Lower lobe of right lung (tissue), 2 donors: Measurements from ENCODE around the gene COPS3. TPM values are rescaled to one million over a fixed set of nuclear protein-coding genes. Genes with fewer than 3 reads are reported as not detected.
A peak's percentile ranks its signal among the peaks of the same experiment; 100 is the strongest.
"Not testable (repeated sequence)": the region's sequence is repeated elsewhere in the genome, so short reads cannot be mapped to it uniquely, and the experiment has no call there.

ENCODE experiments used
- ATAC-seq, 2 donors: fragments of 200-7000 bp; cut with Tn5 transposase; one replicate each; pipeline ENCODE4 v1.9.1; 2020 to 2022; ENCODE audit warnings: mild to moderate bottlenecking in 2 of 2, moderate library complexity in 2 of 2
- DNase-seq: peaks from one replicate; pipeline ENCODE4 v3.0.0-alpha.2; 2020
- H3K27ac ChIP-seq: fragments of 200-600 bp; one replicate; pipeline ENCODE4 v1.8.0; 2022
- H3K27me3 ChIP-seq: fragments of 200-600 bp; one replicate; pipeline ENCODE4 v1.8.0; 2022; ENCODE audit warnings: low read depth
- H3K36me3 ChIP-seq: fragments of 200-600 bp; one replicate; pipeline ENCODE4 v1.8.0; 2022; ENCODE audit warnings: mild to moderate bottlenecking
- H3K4me1 ChIP-seq: fragments of 200-600 bp; one replicate; pipeline ENCODE4 v1.8.0; 2022
- H3K4me3 ChIP-seq: fragments of 200-600 bp; one replicate; pipeline ENCODE4 v1.8.0; 2022; ENCODE audit warnings: mild to moderate bottlenecking
- H3K9me3 ChIP-seq: fragments of 200-600 bp; one replicate; pipeline ENCODE4 v1.8.0; 2022
- intact Hi-C: fragments of 100-400 bp; cut with DNase I; formaldehyde crosslinking; loops from one replicate; pipeline ENCODE4 v1.11.0; 2022
- total RNA-seq: library from RNA; stranded (reverse); fragmentation: NEBNext Ultra II Directional; extraction: Animal tissue kit (Norgen Biotek cat#: 25700); gene quantifications from one replicate; pipeline ENCODE4 v1.2.1, GENCODE V29; 2021
- TF ChIP-seq, protein P1 (sequence below): fragments of 200-600 bp; IDR thresholded peaks from one replicate; pipeline ENCODE4 v1.8.0; 2022; ENCODE audit warnings: antibody characterized with exemption, mild to moderate bottlenecking
- donor health status: DM: no; HTN: yes; CAD: no; lungs with severe emphysema.

COPS3 gene
- total RNA-seq, 1 donor from 2014 or later, result 50.1 TPM

DNA sequence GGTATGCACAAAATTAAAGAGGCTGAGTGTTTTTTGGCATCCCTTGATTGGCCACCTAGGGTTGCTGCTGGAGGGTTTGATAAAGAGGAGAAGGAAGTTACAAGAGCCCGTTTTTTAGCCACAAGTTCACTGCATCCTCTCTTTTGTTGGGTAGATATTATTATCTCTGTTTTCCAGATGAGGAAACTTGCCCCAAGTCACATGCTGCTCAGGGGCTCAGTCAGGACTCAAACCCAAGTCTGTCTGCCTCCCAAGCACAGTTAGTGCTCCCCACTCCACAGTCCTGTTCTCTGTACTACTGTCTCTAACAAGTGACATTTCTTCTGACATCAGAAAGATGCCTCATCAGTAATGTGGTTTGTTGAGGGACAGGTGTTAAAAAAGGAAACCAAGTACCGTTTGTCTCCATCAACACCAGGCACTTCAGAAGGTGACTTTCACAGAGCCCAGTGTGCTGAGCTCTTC lies 23.5 kb upstream of the COPS3 start:
- no peak for DNase-seq
- no peak for ATAC-seq
- H3K4me3 ChIP-seq, result no peak overlapping the region
- peaks cover 34% of the 10 kb centered on the region for H3K4me1 ChIP-seq
- no peak overlapping the region for H3K27ac ChIP-seq
- no peaks in the 10 kb centered on the region for H3K9me3 ChIP-seq
- H3K27me3 ChIP-seq, result no peaks in the 10 kb centered on the region
- no peaks in the 10 kb centered on the region for H3K36me3 ChIP-seq
- TF ChIP-seq, protein P1, sequence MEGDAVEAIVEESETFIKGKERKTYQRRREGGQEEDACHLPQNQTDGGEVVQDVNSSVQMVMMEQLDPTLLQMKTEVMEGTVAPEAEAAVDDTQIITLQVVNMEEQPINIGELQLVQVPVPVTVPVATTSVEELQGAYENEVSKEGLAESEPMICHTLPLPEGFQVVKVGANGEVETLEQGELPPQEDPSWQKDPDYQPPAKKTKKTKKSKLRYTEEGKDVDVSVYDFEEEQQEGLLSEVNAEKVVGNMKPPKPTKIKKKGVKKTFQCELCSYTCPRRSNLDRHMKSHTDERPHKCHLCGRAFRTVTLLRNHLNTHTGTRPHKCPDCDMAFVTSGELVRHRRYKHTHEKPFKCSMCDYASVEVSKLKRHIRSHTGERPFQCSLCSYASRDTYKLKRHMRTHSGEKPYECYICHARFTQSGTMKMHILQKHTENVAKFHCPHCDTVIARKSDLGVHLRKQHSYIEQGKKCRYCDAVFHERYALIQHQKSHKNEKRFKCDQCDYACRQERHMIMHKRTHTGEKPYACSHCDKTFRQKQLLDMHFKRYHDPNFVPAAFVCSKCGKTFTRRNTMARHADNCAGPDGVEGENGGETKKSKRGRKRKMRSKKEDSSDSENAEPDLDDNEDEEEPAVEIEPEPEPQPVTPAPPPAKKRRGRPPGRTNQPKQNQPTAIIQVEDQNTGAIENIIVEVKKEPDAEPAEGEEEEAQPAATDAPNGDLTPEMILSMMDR, result no peak
- intact Hi-C loops, result no loop called here

GRCh38 chr17:17303847-17304490 lies 22.9 kb upstream of the COPS3 start:
- peaks cover 34% of the 10 kb centered on the region for H3K4me1 ChIP-seq
- H3K27ac ChIP-seq, result peak overlapping the region; percentile 65
- ATAC-seq (no peak), DNase-seq (no peak)
- peak overlapping the region; percentile 64 for H3K4me3 ChIP-seq
- TF ChIP-seq, protein P1, result no peak
- no peaks in the 10 kb centered on the region for H3K9me3 ChIP-seq
- intact Hi-C loops, result no loop called here
- H3K36me3 ChIP-seq, result no peaks in the 10 kb centered on the region
- no peaks in the 10 kb centered on the region for H3K27me3 ChIP-seq

GRCh38 chr17:17303010-17303846 lies 22.2 kb upstream of the COPS3 start, which contains the start of gene NT5M:
TSS of gene NT5M (plus strand) at chr17:17303373. CDS start at chr17:17303551, 178 bp downstream.
- no peaks in the 10 kb centered on the region for H3K36me3 ChIP-seq
- H3K27ac ChIP-seq, result peak within 1 kb of the TSS; percentile 65
- no peaks in the 10 kb centered on the region for H3K27me3 ChIP-seq
- H3K4me3 ChIP-seq, result peak within 1 kb of the TSS; percentile 64
- DNase-seq, result peak; percentile 89
- H3K9me3 ChIP-seq, result no peaks in the 10 kb centered on the region
- TF ChIP-seq, protein P1, result no peak
- intact Hi-C loops, result no loop called here
- ATAC-seq, result peak; percentile 86 to 91
- H3K4me1 ChIP-seq, result peaks cover 34% of the 10 kb centered on the region

GRCh38 chr17:17301659-17302058 lies 20.6 kb upstream of the COPS3 start:
- H3K27me3 ChIP-seq, result not testable (repeated sequence)

GRCh38 chr17:17300624-17301568 lies 19.9 kb upstream of the COPS3 start:
- no peaks in the 10 kb centered on the region for H3K9me3 ChIP-seq
- DNase-seq, result peak; percentile 52
- intact Hi-C loops, result no loop called here
- peak overlapping the region; percentile 53 for H3K4me3 ChIP-seq
- TF ChIP-seq, protein P1, result no peak
- peak; percentile 47 to 79 for ATAC-seq
- peak overlapping the region; percentile 41 for H3K27ac ChIP-seq
- no peaks in the 10 kb centered on the region for H3K27me3 ChIP-seq
- no peaks in the 10 kb centered on the region for H3K36me3 ChIP-seq
- peaks cover 34% of the 10 kb centered on the region for H3K4me1 ChIP-seq

More at GRCh38 chr17:17301659-17302058, 20.6 kb upstream of the COPS3 start:
- H3K36me3 ChIP-seq, H3K27ac ChIP-seq, ATAC-seq, H3K4me3 ChIP-seq, H3K9me3 ChIP-seq, DNase-seq, intact Hi-C loops: not testable (repeated sequence)
- H3K4me1 ChIP-seq, result peaks cover 34% of the 10 kb centered on the region
